NT2/D1 (cell line): ENCODE measurements around the gene FAM227B.

Experiments
- SUZ12 ChIP-seq: IDR thresholded peaks from 2 replicates; pipeline ENCODE4 v1.6.1; 2011; ENCODE audit not compliant: insufficient read length, insufficient read depth; ENCODE audit errors: extremely low read depth
- YY1 ChIP-seq: IDR thresholded peaks from 2 replicates; pipeline ENCODE4 v1.6.1; 2011; ENCODE audit not compliant: insufficient read length, insufficient read depth

DNA sequence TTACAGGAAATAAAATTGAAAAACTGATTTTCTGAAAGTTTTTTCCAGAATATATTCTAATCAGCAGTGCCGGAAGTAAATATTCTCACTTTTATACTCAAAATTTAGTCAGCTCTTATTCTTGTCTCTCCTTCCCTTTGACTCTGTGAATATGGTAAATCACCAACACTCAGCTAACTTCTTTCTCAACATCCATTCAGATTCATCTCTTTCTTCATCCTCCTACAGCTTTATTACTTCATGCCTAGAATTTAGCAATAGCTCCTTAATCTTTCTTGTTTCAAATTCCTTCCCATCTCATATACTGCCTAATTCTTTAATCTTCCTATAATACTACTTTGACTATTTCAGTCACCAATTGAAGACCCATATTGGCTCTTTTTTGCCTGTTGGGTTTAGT lies 129.7 kb downstream of the FAM227B start:
- TF ChIP-seq YY1 = no peak
- TF ChIP-seq SUZ12 = no peak
